SK-N-SH treated with all-trans-retinoic acid at 6 μM for 48 hours (cell line): ENCODE measurements around the gene SRPRB.

Source experiments
- ARNTL ChIP-seq: fragments of 450-650 bp; formaldehyde crosslinking; IDR thresholded peaks from 2 replicates; pipeline ENCODE4 v1.5.0; 2020; ENCODE audit warnings: low read depth, mild to moderate bottlenecking, moderate library complexity, borderline replicate concordance
- PPARA ChIP-seq: fragments of 250-450 bp; sonication (Bioruptor Pico); IDR thresholded peaks from 2 replicates; pipeline ENCODE4 v1.5.0; 2020; ENCODE audit warnings: mild to moderate bottlenecking, borderline replicate concordance
- RARB ChIP-seq: fragments of 250-450 bp; sonication (Bioruptor Pico); IDR thresholded peaks from 2 replicates; pipeline ENCODE4 v1.8.0; 2021; ENCODE audit warnings: mild to moderate bottlenecking, moderate library complexity
- TOX ChIP-seq: fragments of 250-450 bp; sonication (Bioruptor Pico); IDR thresholded peaks from 2 replicates; pipeline ENCODE4 v1.8.0; 2021; ENCODE audit warnings: mild to moderate bottlenecking, moderate library complexity, borderline replicate concordance
- ZFP3 ChIP-seq: fragments of 250-450 bp; sonication (Bioruptor Pico); IDR thresholded peaks from 2 replicates; pipeline ENCODE4 v1.5.0; 2020; ENCODE audit warnings: mild to moderate bottlenecking, moderate library complexity

GRCh38 chr3:133765256-133765655 is 40.4 kb upstream of the SRPRB start:
- no peak for TF ChIP-seq PPARA (CRISPR knock-in tag)
- no peak for TF ChIP-seq RARB
- no peak for TF ChIP-seq TOX (CRISPR knock-in tag)
- TF ChIP-seq ZFP3 (CRISPR knock-in tag), result no peak
- TF ChIP-seq ARNTL (CRISPR knock-in tag), result no peak
